GM12878 (cell line): ENCODE results near the gene GEMIN7. TPM values are rescaled to one million over a fixed set of nuclear protein-coding genes. Genes with fewer than 3 reads are reported as not detected.

ENCODE experiments used
- CREM ChIP-seq: IDR thresholded peaks from 2 replicates; pipeline ENCODE4 v1.6.1; 2014; ENCODE audit warnings: antibody characterized with exemption, low read depth
- EP300 ChIP-seq, 2 experiments: fragments of 150-350 bp in 1 of 2; IDR thresholded peaks; 2 replicates each; pipeline ENCODE4 v1.6.1; 2011 to 2012; ENCODE audit warnings: low read depth in 2 of 2, low read length in 2 of 2, borderline replicate concordance in 1 of 2, improper control_type of control experiment in 1 of 2, inconsistent platforms in 1 of 2; ENCODE audit not compliant: control insufficient read depth in 1 of 2
- GABPA ChIP-seq: IDR thresholded peaks from 2 replicates; pipeline ENCODE4 v1.6.1; 2014; ENCODE audit warnings: antibody characterized with exemption, low read depth, mild to moderate bottlenecking, inconsistent platforms
- KAT2A ChIP-seq: conservative IDR thresholded peaks from 2 replicates; pipeline ENCODE4 v1.6.1; 2011; ENCODE audit warnings: low read depth, low read length; ENCODE audit not compliant: control insufficient read depth
- POLR2A ChIP-seq: IDR thresholded peaks from 2 replicates; pipeline ENCODE4 v1.6.1; 2011; ENCODE audit warnings: low read depth, mild to moderate bottlenecking, low read length
- RUNX3 ChIP-seq: IDR thresholded peaks from 2 replicates; pipeline ENCODE4 v1.6.1; 2012; ENCODE audit warnings: low read length, inconsistent platforms
- SUZ12 ChIP-seq: fragments of 200-600 bp; sonication (generic); IDR thresholded peaks from one replicate; pipeline ENCODE4 v1.6.1; 2018; ENCODE audit warnings: antibody characterized with exemption, mild to moderate bottlenecking; ENCODE audit not compliant: unreplicated experiment
- TCF3 ChIP-seq: IDR thresholded peaks from 2 replicates; pipeline ENCODE4 v1.6.1; 2012; ENCODE audit warnings: low read depth, mild to moderate bottlenecking, low read length, borderline replicate concordance; ENCODE audit not compliant: insufficient read depth
- ZNF207 ChIP-seq: fragments of 450-650 bp; IDR thresholded peaks from 2 replicates; pipeline ENCODE4 v1.6.1; 2014; ENCODE audit warnings: antibody characterized with exemption, mild to moderate bottlenecking, borderline replicate concordance
- ZNF622 ChIP-seq: fragments of 450-650 bp; IDR thresholded peaks from 2 replicates; pipeline ENCODE4 v1.6.1; 2017; ENCODE audit warnings: mild to moderate bottlenecking, inconsistent platforms
- polyA plus RNA-seq, 11 experiments: library from polyadenylated mRNA; depleted of rRNA in 4 of 11; unstranded in 6 of 11; stranded (reverse) in 5 of 11; fragments of >200 nt; fragmentation: Nextera tagmentation in 4 of 11; fragmentation: Illumina TruSeq in 1 of 11; extraction: Ambion mirVana in 4 of 11; extraction: Trizol in 1 of 11; gene quantifications; 1 replicate in 1 of 11; 2 replicates in 10 of 11; pipeline versions ENCODE4 v1.2.1 to v1.2.3, GENCODE V29; 2011 to 2016; ENCODE audit warnings: inconsistent platforms in 2 of 11, missing spikeins in 2 of 11, low read depth in 1 of 11
- total RNA-seq, 4 experiments: library from RNA; depleted of rRNA in 3 of 4; stranded (reverse); fragments of >200 nt in 3 of 4; fragmentation: Illumina TruSeq in 1 of 4; extraction: Trizol in 1 of 4; gene quantifications; 2 replicates each; pipeline versions ENCODE4 v1.2.1 to v1.2.3, GENCODE V29; 2013 to 2021
- TF ChIP-seq, protein P1 (sequence below): fragments of 450-650 bp; IDR thresholded peaks from 2 replicates; pipeline ENCODE4 v1.6.1; 2017; ENCODE audit warnings: mild to moderate bottlenecking, moderate library complexity
- TF ChIP-seq, protein P2 (sequence below): fragments of 450-650 bp; IDR thresholded peaks from 2 replicates; pipeline ENCODE4 v1.6.1; 2016; ENCODE audit warnings: mild to moderate bottlenecking, moderate library complexity, borderline replicate concordance
- TF ChIP-seq, protein P3 (sequence below): fragments of 450-650 bp; IDR thresholded peaks from 2 replicates; pipeline ENCODE4 v1.6.1; 2017; ENCODE audit warnings: mild to moderate bottlenecking
- TF ChIP-seq, protein P4 (sequence below): fragments of 150-350 bp; IDR thresholded peaks from 2 replicates; pipeline ENCODE4 v1.6.1; 2016; ENCODE audit warnings: low read depth, low read length

Gene GEMIN7
- total and polyA plus RNA-seq, 10 of the 15 experiments (the other 5 are each of a cell fraction or from before 2014, with no cell fraction given), result 21.1 to 76.7 (median 44.9) TPM

DNA sequence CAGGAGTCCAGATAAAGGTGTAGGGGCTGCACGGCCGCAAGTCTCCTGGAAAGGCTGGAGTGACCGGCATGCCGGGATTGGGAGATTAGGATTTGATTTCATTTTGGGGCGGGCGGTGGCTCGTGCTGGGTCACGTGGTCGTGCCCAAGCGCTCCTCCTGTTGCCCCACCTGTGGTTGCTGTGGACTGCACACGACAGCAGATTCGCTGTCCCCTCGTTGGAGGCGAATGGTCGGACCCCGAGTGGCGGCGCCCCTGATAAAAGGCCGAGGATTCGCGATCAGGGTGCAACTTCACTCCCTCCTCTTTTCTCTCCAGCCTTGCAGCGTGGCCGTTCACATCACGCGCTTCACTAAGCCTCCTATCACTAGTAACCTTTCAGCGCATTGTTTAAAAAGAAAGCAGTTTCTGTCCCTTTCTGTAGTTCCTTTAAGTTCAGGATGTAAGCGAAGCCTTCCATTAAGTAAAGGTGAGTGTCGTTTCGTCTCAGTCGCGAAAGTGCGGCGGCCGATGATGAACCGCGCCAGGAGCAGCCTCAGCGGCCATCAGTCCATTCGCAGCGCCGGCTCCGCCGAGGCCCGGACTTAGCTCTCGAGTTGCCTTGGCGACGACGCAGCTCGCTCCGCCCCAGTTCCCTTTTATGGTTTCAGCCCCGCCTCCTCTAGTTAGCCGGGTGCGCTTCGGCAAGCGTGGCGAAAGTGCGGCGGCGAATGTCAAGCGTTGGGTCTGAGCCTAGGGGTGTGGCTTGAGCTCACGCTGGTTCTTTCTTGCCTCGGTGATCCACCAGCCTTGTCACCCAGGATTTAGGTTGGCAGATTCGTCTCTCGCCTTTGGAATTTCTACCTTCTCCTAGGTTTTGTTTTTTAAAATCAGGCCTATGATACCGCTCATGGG, 12.2 kb downstream of the GEMIN7 start (continued):
- TF ChIP-seq, protein P1, sequence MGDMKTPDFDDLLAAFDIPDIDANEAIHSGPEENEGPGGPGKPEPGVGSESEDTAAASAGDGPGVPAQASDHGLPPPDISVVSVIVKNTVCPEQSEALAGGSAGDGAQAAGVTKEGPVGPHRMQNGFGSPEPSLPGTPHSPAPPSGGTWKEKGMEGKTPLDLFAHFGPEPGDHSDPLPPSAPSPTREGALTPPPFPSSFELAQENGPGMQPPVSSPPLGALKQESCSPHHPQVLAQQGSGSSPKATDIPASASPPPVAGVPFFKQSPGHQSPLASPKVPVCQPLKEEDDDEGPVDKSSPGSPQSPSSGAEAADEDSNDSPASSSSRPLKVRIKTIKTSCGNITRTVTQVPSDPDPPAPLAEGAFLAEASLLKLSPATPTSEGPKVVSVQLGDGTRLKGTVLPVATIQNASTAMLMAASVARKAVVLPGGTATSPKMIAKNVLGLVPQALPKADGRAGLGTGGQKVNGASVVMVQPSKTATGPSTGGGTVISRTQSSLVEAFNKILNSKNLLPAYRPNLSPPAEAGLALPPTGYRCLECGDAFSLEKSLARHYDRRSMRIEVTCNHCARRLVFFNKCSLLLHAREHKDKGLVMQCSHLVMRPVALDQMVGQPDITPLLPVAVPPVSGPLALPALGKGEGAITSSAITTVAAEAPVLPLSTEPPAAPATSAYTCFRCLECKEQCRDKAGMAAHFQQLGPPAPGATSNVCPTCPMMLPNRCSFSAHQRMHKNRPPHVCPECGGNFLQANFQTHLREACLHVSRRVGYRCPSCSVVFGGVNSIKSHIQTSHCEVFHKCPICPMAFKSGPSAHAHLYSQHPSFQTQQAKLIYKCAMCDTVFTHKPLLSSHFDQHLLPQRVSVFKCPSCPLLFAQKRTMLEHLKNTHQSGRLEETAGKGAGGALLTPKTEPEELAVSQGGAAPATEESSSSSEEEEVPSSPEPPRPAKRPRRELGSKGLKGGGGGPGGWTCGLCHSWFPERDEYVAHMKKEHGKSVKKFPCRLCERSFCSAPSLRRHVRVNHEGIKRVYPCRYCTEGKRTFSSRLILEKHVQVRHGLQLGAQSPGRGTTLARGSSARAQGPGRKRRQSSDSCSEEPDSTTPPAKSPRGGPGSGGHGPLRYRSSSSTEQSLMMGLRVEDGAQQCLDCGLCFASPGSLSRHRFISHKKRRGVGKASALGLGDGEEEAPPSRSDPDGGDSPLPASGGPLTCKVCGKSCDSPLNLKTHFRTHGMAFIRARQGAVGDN, result no peak
- TF ChIP-seq KAT2A (no peak), SUZ12 (no peak), EP300 (IDR thresholded peaks at IDR 0.05; ENCODE audit: borderline replicate concordance in 1 of 2, control insufficient read depth in 1 of 2, low read depth in 2 of 2, low read length in 2 of 2) (peak in 1 of 2 experiments; percentile 98; a peak in 2 of 4 replicates), GABPA (peak; percentile 15; the same call in 1 of the 2 replicates), CREM (peak; percentile 64), POLR2A (peak; percentile 90), RUNX3 (peak; percentile 70), TCF3 (0 out of 2 replicates have a peak, but pooled peaks have one; percentile 42), ZNF622 (no peak), ZNF207 (peak; percentile 87; the same call in 1 of the 2 replicates)
- TF ChIP-seq, protein P2, sequence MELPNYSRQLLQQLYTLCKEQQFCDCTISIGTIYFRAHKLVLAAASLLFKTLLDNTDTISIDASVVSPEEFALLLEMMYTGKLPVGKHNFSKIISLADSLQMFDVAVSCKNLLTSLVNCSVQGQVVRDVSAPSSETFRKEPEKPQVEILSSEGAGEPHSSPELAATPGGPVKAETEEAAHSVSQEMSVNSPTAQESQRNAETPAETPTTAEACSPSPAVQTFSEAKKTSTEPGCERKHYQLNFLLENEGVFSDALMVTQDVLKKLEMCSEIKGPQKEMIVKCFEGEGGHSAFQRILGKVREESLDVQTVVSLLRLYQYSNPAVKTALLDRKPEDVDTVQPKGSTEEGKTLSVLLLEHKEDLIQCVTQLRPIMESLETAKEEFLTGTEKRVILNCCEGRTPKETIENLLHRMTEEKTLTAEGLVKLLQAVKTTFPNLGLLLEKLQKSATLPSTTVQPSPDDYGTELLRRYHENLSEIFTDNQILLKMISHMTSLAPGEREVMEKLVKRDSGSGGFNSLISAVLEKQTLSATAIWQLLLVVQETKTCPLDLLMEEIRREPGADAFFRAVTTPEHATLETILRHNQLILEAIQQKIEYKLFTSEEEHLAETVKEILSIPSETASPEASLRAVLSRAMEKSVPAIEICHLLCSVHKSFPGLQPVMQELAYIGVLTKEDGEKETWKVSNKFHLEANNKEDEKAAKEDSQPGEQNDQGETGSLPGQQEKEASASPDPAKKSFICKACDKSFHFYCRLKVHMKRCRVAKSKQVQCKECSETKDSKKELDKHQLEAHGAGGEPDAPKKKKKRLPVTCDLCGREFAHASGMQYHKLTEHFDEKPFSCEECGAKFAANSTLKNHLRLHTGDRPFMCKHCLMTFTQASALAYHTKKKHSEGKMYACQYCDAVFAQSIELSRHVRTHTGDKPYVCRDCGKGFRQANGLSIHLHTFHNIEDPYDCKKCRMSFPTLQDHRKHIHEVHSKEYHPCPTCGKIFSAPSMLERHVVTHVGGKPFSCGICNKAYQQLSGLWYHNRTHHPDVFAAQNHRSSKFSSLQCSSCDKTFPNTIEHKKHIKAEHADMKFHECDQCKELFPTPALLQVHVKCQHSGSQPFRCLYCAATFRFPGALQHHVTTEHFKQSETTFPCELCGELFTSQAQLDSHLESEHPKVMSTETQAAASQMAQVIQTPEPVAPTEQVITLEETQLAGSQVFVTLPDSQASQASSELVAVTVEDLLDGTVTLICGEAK, result peak; percentile 54; the same call in 1 of the 2 replicates
- TF ChIP-seq, protein P3, sequence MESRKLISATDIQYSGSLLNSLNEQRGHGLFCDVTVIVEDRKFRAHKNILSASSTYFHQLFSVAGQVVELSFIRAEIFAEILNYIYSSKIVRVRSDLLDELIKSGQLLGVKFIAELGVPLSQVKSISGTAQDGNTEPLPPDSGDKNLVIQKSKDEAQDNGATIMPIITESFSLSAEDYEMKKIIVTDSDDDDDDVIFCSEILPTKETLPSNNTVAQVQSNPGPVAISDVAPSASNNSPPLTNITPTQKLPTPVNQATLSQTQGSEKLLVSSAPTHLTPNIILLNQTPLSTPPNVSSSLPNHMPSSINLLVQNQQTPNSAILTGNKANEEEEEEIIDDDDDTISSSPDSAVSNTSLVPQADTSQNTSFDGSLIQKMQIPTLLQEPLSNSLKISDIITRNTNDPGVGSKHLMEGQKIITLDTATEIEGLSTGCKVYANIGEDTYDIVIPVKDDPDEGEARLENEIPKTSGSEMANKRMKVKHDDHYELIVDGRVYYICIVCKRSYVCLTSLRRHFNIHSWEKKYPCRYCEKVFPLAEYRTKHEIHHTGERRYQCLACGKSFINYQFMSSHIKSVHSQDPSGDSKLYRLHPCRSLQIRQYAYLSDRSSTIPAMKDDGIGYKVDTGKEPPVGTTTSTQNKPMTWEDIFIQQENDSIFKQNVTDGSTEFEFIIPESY, result peak; percentile 76; the same call in 1 of the 2 replicates
- TF ChIP-seq, protein P4, sequence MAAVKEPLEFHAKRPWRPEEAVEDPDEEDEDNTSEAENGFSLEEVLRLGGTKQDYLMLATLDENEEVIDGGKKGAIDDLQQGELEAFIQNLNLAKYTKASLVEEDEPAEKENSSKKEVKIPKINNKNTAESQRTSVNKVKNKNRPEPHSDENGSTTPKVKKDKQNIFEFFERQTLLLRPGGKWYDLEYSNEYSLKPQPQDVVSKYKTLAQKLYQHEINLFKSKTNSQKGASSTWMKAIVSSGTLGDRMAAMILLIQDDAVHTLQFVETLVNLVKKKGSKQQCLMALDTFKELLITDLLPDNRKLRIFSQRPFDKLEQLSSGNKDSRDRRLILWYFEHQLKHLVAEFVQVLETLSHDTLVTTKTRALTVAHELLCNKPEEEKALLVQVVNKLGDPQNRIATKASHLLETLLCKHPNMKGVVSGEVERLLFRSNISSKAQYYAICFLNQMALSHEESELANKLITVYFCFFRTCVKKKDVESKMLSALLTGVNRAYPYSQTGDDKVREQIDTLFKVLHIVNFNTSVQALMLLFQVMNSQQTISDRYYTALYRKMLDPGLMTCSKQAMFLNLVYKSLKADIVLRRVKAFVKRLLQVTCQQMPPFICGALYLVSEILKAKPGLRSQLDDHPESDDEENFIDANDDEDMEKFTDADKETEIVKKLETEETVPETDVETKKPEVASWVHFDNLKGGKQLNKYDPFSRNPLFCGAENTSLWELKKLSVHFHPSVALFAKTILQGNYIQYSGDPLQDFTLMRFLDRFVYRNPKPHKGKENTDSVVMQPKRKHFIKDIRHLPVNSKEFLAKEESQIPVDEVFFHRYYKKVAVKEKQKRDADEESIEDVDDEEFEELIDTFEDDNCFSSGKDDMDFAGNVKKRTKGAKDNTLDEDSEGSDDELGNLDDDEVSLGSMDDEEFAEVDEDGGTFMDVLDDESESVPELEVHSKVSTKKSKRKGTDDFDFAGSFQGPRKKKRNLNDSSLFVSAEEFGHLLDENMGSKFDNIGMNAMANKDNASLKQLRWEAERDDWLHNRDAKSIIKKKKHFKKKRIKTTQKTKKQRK, result peak; percentile 11; the same call in 1 of the 2 replicates
